NCI-H146 treated with DMSO at 0.1 percent for 48 hours (cell line): ENCODE measurements around the gene ZBTB17.
"Not testable (repeated sequence)": the region's sequence is repeated elsewhere in the genome, so short reads cannot be mapped to it uniquely, and the experiment has no call there.

Experiments
- DNase-seq: peaks from one replicate; lab custom pipeline; 2025; ENCODE audit not compliant: unreplicated experiment; lab: John Stamatoyannopoulos, UW

The ZBTB17 gene

GRCh38 chr1:15900662-15901279 lies 75.1 kb downstream of the ZBTB17 start:
- DNase-seq = no peak

- no peak for DNase-seq
These were observed 76.6 kb downstream of the ZBTB17 start for GRCh38 chr1:15899266-15899665.

- DNase-seq = not testable (repeated sequence)
These were observed 78.9 kb downstream of the ZBTB17 start for GRCh38 chr1:15896841-15897610.

GRCh38 chr1:15895233-15895632 lies 80.7 kb downstream of the ZBTB17 start:
- no peak for DNase-seq

GRCh38 chr1:15892857-15893599 lies 82.9 kb downstream of the ZBTB17 start:
- not testable (repeated sequence) for DNase-seq
